ENCODE data around the gene RASGRP1.

- TF ChIP-seq NKRF (conservative IDR thresholded peaks at IDR 0.05), result no peak
- TF ChIP-seq CTCF (IDR thresholded peaks at IDR 0.05 in 2 of 3, conservative IDR thresholded peaks at IDR 0.05 in 1 of 3; ENCODE audit: control insufficient read depth in 2 of 3, extremely low read depth in 1 of 3, insufficient read depth in 1 of 3, low read depth in 3 of 3, low read length in 3 of 3), result no peak
- TF ChIP-seq CBFB (IDR thresholded peaks at IDR 0.05; ENCODE audit: low read depth), result no peak
- TF ChIP-seq EZH2 (IDR thresholded peaks at IDR 0.05; ENCODE audit: borderline replicate concordance, control insufficient read depth, low read depth, low read length), result no peak
- TF ChIP-seq E2F4 (IDR thresholded peaks at IDR 0.05; ENCODE audit: low read depth, low read length), result no peak
- TF ChIP-seq GABPA (IDR thresholded peaks at IDR 0.05; ENCODE audit: low read depth), result no peak
- TF ChIP-seq NFIC (IDR thresholded peaks at IDR 0.05; ENCODE audit: low read depth, low read length), result no peak
Observed at GRCh38 chr15:38597219-38597800, 32.7 kb upstream of the RASGRP1 start.

All from GM12878 (cell line).